GM12865 (cell line): Measurements from ENCODE around the gene EFHC2.

ENCODE experiments used
- DNase-seq: peaks from one replicate; pipeline ENCODE4 v3.0.0; 2010; ENCODE audit warnings: low read depth
- H3K4me3 ChIP-seq: 2 replicates; pipeline ENCODE4 v1.5.1; 2011; ENCODE audit warnings: mild to moderate bottlenecking, low read depth, low read length, control low read depth
- TF ChIP-seq, protein P1 (sequence below): IDR thresholded peaks from 2 replicates; pipeline ENCODE4 v1.5.1; 2011; ENCODE audit warnings: low read length, control low read depth, low read depth, inconsistent platforms; ENCODE audit not compliant: insufficient read depth; ENCODE audit errors: missing control alignments

Gene EFHC2

DNA sequence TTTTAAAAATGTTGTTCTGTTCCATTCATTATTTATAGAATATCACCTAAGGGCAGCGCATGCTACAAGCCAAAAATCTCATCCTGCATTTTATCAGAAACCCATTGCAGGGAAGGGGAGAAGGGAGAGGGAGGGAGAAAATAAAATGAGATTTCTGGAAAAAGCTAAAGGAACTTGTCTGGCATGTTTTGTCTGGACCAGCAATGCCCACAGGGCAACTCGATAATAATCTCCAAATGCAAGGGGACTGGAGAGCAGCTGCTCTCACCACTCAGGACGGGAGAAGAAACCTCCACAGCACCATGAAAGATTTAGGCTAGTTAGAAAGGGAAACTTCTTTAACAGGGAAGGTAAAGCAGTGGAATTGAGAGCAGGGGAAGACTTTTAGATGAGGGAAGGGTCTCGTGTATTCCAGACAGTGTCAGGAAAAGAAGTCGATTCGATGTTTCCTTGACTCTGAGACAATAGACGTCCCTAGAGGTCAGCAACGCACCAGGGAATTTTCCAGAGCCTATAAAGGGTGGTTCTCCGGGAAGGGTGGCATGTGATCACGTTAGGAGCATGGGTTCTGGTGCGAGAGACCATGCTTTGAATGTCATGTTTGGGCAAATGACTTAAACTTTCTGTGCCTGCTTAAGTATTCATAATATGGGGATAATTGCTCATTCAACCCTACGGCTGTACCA is 238.1 kb downstream of the EFHC2 start:
- TF ChIP-seq, protein P1, sequence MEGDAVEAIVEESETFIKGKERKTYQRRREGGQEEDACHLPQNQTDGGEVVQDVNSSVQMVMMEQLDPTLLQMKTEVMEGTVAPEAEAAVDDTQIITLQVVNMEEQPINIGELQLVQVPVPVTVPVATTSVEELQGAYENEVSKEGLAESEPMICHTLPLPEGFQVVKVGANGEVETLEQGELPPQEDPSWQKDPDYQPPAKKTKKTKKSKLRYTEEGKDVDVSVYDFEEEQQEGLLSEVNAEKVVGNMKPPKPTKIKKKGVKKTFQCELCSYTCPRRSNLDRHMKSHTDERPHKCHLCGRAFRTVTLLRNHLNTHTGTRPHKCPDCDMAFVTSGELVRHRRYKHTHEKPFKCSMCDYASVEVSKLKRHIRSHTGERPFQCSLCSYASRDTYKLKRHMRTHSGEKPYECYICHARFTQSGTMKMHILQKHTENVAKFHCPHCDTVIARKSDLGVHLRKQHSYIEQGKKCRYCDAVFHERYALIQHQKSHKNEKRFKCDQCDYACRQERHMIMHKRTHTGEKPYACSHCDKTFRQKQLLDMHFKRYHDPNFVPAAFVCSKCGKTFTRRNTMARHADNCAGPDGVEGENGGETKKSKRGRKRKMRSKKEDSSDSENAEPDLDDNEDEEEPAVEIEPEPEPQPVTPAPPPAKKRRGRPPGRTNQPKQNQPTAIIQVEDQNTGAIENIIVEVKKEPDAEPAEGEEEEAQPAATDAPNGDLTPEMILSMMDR = no peak
- H3K4me3 ChIP-seq = no peak overlapping the region
- DNase-seq = no peak

DNA sequence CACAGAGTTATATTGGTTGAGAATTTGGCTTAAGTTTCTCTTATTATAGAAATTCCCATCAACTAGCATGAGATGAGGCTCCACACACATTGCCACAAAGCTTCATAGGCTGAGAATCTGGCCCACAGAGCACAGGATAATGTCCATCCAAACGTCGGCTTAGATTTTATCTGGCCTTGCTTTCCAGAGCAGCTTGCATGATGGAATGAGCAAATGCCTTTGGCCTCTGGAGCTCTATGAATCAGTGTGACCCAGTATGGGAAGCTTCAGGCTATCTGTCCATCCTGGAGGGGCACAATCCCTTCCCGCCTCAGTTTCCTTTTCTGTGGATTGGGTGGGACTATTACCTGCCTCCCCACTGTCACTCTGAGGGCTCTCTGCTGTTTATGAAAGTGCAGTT is 238.8 kb downstream of the EFHC2 start:
- no peak for DNase-seq
- TF ChIP-seq, protein P1 = no peak
- H3K4me3 ChIP-seq = no peak overlapping the region

DNA sequence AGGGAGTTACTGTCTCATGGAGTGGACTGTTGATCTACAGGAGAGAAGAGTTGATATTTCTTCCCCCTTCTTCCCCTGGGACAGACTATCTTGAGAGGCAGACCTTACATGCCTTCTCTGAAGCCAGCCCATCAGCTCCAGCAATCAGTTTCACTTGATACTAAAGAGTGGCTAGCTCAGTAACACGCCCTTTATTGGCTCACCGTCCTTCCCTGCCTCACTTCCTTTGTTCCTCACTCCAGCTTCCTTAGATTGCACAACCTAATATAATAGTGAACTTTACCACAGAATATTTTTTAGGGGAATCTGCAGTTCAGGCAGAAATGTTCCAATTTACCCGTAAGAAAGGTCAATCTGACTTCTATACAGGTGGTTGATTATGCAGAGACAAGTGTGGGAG is 242.2 kb downstream of the EFHC2 start:
- TF ChIP-seq, protein P1 = no peak
- no peak overlapping the region for H3K4me3 ChIP-seq
- no peak for DNase-seq

DNA sequence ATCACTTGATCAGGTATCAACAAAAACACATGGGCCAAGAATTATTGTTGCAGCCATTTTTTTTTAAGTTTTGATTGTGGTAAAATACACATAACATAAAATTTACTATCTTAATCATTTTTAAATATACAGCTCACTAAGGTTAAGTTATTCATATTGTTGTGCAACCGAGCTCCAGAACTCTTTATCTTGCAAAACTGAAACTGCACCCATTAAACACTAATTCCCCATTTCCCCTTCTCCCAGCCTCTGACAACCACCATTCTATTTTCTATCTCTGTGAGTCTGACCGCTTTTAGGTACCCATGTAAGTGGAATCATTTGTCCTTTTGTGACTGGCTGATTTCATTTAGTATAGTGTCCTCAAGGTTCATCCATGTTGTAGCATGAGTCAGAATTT is 244.1 kb downstream of the EFHC2 start:
- DNase-seq = no peak
- TF ChIP-seq, protein P1 = no peak
- H3K4me3 ChIP-seq = no peak overlapping the region
